ENCODE data around the gene TENT5C. TPM values are rescaled to one million over a fixed set of nuclear protein-coding genes. Genes with fewer than 3 reads are reported as not detected.
A peak's percentile ranks its signal among the peaks of the same experiment; 100 is the strongest.

TENT5C gene
- total RNA-seq, 1 donor from 2014 or later, result 42.5 TPM

DNA sequence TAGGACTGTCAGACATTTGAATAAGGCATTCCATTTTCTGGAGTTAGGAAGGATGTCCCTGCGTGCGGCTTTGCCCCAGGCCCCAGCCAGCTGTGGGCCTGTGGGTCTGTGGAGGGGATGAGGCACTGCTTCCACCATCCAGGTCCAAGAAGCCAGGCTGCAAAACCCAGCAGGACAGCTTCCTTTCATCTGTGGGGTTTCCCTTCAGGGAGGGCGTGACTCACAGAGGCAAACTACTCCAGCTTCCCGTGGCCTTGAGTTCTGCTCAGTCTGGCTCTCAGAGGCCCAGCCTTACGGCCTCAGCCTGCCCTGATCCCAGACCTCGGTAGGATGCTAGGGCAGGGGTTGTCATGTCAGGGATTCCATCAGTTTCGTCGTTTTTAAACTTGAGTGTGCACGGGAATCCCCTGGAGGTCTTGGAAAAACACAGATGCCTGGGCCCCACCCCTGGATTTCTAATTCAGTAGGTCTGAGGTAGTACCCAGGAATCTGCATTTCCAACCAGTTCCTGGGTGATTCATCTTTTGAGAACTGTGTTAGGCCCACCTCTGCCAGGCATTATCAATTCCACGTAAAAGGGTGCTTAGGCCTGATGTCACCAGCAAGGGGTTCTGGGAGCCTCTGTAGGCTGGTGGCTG, 32.3 kb upstream of the TENT5C start:
- DNase-seq, result no peak

GRCh38 chr1:117574161-117574835, 31.6 kb upstream of the TENT5C start:
- DNase-seq, result no peak

DNA sequence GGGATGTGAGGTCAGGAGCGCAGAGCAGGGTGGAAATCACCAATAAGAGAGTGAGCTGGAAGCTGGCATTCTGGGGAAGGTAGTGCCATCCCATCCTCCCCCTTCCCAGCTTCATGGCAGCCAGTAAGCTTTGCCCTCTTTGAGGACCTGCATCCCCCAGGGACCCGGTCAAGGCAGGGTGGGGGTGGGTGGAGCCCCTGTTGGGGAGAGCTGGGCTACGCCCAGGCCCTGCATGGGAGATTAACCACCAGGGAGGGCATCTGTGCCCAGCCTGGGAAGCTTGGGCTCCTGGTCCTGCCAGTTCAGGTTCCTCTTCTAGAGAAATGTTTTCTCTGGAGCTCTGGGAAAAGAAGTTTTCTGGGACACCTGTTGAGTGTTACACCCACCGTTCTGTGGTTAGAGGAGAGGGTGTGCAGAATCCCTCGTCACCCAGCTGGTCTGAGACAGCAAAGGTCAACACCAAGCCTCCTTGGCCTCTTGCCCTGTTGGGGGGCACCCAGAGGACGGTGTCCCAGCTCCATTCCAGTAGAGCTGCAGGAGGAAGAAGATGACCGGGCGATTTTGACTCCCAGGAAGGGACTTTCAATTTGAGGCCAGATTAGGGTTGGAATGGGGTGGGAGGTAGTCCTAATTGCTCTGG, 30.1 kb upstream of the TENT5C start:
- no peak for DNase-seq

DNA sequence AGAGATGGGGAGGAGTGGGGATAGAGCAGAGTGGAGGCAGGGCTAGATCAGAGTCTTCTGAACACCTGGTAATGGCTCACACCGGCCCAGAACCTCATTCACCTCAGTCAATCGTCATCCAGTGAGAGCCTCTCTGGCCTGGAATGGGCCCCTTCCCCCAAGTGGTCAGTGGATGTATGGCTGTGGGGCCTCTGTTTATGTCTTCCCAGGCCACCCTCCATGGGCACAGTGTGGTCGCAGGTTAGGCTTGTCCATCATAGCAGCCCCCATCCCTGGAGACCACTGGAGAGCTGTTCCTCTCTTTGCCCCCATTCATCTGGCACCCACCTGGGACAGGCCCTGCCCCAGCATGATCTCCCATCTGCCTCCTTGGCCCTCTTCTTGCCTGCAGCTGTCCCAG, 29.6 kb upstream of the TENT5C start:
- DNase-seq, result no peak

DNA sequence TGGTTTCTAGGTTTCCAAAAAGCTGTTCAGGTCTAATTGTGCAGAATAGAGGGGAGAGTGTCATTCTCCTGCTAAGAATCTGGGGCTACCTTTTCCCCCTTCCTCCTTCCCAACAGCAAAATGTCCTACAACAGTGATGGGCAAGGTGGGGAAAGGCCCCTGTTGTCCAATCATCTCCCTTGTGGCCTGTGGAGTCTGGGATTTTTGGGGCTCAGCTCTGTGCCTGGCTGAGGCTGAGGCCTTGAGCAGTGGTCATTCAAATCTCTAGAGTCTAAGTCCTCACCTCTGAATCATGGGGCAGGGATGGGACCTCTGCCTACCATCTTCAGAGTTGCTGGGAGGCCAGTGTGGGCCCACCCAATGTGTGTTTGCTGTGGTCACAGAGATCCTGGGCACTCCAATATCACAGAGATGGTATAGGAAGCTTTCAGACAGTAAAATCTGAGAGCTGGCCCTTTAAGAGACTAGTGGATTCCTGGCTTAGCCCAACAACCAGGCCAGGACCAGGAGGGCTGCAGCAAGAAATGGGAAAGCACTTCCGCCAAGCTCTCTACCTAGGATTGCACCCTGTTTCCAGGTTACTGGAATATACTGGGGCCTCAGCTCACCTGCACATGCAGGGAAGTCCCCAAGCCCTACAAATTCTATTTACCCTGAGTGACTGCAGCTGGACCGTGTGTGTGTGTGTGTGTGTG, 28.5 kb upstream of the TENT5C start:
- no peak for DNase-seq

GRCh38 chr1:117578466-117578865, 27.4 kb upstream of the TENT5C start:
- DNase-seq, result no peak

DNA sequence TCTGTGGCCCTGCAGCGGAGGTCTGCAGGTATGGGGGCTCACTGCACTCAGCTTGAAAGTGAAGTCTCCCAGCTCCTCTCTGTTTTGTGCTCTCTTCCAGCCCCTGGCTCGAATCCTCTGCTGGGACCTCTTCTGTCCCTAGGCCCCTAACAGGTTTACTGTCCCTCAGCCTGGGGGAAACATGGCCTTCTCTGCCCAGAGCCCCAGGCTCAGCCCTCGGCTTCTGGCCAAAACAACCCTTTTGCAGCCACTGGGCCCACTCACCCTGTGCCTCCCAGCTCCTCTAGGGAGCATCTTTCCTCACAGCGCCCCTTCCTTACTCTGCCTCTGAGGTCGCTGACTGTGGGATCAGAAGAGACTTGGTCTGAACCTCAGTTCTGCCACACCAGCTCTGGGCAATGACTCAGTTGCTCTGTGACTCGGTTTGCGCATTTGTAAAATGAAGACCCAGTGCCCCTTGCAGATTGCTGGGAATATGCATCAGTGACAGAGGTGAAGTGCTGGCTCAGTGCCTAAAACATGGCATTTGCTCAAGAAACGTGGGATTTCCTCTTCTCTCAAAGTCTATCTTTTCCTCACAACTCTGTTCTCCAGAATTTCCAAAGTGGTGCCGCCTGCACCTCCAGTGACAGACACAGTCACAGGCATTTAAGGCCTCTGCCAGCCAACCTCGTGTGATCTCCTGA, 26.5 kb upstream of the TENT5C start:
- no peak for DNase-seq

- DNase-seq, result no peak
These were observed 25.4 kb upstream of the TENT5C start for GRCh38 chr1:117580436-117580835.

GRCh38 chr1:117580882-117581281, 25.0 kb upstream of the TENT5C start:
- DNase-seq, result no peak

- no peak for DNase-seq
These were observed 24.4 kb upstream of the TENT5C start for GRCh38 chr1:117581391-117581943.

- no peak for DNase-seq
These were observed 23.4 kb upstream of the TENT5C start for GRCh38 chr1:117582451-117582850.

DNA sequence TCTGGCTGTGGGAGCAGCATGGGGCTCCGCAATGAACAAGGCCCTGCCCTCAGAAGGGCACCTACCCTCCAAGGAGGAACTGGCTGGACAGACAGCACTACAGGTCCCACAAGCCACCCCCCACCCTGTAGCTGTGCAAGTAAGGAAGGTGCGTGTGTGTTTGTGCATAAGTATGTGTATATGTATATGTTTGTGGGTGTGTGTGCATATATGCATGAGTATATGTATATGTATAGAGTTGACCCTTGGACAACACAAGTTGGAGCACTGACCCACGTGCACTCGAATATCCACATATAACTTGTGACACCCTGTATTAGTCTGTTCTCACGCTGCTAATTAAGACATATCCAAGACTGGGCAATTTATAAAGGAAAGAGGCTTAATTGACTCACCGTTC, 22.6 kb upstream of the TENT5C start:
- DNase-seq, result no peak

DNA sequence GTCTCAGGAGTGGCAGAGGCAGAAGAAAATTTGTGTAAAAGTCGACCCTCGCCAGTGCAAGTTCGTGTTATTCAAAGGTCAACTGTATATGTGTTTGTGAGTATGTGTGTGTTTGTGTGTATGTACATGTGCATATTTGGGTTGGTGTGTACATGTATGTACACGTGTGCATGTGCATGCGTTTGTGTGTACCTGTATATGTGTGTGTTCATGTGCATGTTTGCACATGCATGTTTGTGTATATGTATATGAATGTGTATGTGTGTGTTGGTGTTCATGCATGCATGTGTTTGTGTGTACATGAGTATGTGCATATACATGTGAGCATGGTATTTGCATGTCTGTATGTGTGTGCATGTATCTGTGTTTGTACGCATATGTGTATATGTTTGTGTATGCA, 21.7 kb upstream of the TENT5C start:
- DNase-seq, result no peak

DNA sequence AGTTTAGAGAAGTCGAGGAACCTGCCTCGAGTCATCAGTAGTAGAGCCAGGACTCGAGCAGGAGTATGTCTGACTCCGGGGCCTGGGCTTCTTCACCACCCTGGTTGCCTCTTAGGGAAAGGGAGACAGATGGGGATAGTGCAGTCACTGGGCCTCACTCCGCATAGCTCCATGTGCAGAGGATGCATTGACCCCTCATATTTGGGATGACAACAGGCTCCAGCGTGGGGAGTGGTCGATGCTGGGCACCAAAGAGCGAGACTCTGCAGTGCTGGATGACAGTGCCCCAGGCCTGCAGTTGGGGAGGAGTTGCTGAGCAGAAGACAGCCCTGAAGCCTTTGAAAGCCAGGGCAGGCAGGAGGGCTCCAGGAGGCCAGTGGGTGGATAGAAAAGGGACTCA, 20.8 kb upstream of the TENT5C start:
- no peak for DNase-seq

DNA sequence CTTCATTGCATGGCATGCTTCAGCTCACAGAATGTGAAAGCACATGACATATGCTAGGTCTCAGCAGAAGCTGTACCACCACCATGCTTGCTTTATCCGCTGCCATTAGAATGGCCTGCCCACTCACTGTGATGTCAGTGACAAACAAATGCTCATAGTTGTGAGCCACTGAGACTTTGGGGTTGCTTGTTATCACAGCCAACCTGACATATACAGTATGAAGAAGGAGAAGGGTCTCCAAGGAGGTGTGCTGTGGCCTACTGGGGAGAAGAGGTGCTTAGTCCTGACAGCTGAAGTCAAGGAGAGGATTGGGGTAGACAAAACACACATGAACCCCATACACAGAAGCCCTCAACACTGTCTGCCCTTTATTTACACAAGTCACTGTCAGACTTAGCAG, 19.5 kb upstream of the TENT5C start:
- DNase-seq, result no peak

GRCh38 chr1:117586747-117587498, 18.9 kb upstream of the TENT5C start:
- peak; percentile 42 for DNase-seq

- DNase-seq, result no peak
These were observed 18.1 kb upstream of the TENT5C start for GRCh38 chr1:117587499-117588356.

DNA sequence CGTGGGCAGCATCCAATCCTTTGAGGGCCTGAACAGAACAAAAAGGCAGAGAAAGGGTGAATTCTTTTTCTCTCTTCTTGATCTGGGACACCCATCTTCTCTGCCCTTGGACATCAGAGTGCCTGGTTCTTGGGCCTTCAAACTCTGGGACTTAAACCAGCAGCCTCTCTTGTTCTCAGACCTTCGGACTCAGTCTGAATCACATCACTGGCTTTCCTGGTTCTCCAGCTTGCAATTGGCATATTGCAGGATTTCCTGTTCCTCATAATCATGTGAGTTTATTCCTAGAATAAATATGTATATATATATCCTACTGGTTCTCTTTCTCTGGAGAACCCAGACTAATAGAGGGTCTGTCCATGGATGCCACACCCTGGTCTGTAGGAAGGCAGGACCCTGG, 16.3 kb upstream of the TENT5C start:
- no peak for DNase-seq

DNA sequence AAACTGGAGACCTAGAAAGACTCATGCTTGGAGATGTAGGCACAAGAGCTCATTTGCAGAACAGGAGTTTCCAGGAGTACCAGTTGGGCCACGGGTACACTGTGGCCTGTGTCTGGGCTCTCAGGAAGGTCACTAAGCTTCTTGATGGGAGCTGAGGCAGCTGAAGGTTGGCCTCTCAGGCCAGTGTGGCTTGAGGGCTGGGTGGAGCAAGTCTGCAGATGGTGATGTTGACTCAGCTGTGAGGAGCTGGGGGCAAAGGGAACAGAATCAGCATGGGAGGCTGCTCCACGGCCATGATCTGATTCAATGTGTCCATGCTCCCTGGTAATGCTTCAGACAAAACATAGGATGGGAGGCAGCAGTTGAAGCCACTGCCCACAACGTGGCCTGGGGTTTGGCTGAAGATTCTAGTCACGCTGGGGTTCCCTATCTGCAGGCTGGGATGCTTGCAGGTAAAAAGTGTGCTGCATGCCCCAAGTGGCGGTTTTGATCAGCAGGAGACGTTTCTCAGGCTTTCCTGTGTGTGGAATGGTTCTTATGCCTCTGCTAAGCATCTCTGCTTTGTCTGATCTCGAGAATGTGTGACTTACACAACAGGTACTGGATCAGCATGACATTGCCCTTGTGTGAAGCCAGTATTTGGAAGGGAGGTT, 15.4 kb upstream of the TENT5C start:
- DNase-seq, result no peak

DNA sequence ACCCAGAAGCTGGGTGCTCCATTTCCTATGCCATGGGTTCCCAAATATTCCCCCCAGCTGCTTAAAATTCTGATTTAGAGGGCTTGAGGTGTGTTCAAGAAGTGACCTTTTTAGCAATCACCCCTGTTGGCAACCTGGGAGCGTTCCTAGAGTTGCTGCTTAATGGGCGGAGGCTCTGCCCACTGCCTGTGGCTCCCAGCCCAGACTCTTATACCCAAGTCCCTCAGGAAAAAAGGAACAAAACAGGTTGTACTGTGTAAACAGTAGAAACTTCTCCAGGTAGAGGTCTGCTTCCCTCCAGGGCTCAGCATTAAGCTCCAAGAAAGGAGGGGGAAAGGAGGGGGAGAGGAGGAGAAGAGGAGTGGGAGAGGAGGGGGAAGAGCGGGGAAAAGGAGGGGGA, 14.6 kb upstream of the TENT5C start:
- no peak for DNase-seq

Measured in skin of body (tissue), 2 donors.